ENCODE measurements around the gene PHC3.
"Not testable (repeated sequence)": the region's sequence is repeated elsewhere in the genome, so short reads cannot be mapped to it uniquely, and the experiment has no call there.

The PHC3 gene

GRCh38 chr3:170203457-170203856, 21.9 kb upstream of the PHC3 start:
- TF ChIP-seq CTCF (IDR thresholded peaks at IDR 0.05; ENCODE audit: low read depth, low read length): no peak
- no peak for DNase-seq (ENCODE audit: extremely low read depth, low read depth)

GRCh38 chr3:170201527-170201926, 20.0 kb upstream of the PHC3 start:
- DNase-seq (ENCODE audit: extremely low read depth, low read depth): no peak
- TF ChIP-seq CTCF (IDR thresholded peaks at IDR 0.05; ENCODE audit: low read depth, low read length): no peak

- no peak for DNase-seq (ENCODE audit: extremely low read depth, low read depth)
Measured at GRCh38 chr3:170200987-170201386, 19.5 kb upstream of the PHC3 start.

GRCh38 chr3:170196833-170197232, 15.3 kb upstream of the PHC3 start:
- DNase-seq (ENCODE audit: extremely low read depth, low read depth): no peak
- no peak for TF ChIP-seq CTCF (IDR thresholded peaks at IDR 0.05; ENCODE audit: low read depth, low read length)

More at GRCh38 chr3:170200987-170201386, 19.5 kb upstream of the PHC3 start:
- TF ChIP-seq CTCF (IDR thresholded peaks at IDR 0.05; ENCODE audit: low read depth, low read length): no peak

GRCh38 chr3:170195759-170196158, 14.2 kb upstream of the PHC3 start:
- not testable (repeated sequence) for DNase-seq (ENCODE audit: extremely low read depth, low read depth)

GRCh38 chr3:170189398-170190256, 8.1 kb upstream of the PHC3 start:
- no peak for DNase-seq (ENCODE audit: extremely low read depth, low read depth)
- no peak for TF ChIP-seq CTCF (IDR thresholded peaks at IDR 0.05; ENCODE audit: low read depth, low read length)

GRCh38 chr3:170180079-170180907, 1.2 kb downstream of the PHC3 start:
- no peak for TF ChIP-seq CTCF (IDR thresholded peaks at IDR 0.05; ENCODE audit: low read depth, low read length)
- DNase-seq (ENCODE audit: extremely low read depth, low read depth): no peak

All from AG09319 (cell line).